ENCODE measurements around the gene CMBL.

GRCh38 chr5:10289991-10290390, 17.7 kb downstream of the CMBL start:
- no peak for TF ChIP-seq CTCF (IDR thresholded peaks at IDR 0.05)
- no peak for TF ChIP-seq POLR2A (IDR thresholded peaks at IDR 0.05)

All from thyroid gland (tissue), 4 donors.